Activated CD8-positive, alpha-beta T cell treated with anti-CD3 and anti-CD28 coated beads for 36 hours (primary cell): ENCODE data around the gene S100A8. TPM values are rescaled to one million over a fixed set of nuclear protein-coding genes. Genes with fewer than 3 reads are reported as not detected.

Experiments
- ATAC-seq: fragments of 200-7000 bp; cut with Tn5 transposase; one replicate; pipeline ENCODE4 v1.10.0; 2021; ENCODE audit warnings: mild to moderate bottlenecking, moderate library complexity
- CTCF ChIA-PET: fragments of 350-600 bp; sonication (Branson Sonifier 250); formaldehyde crosslinking; loops from one replicate; lab custom pipeline; 2021; ENCODE audit warnings: antibody characterized with exemption; lab: Charles Lee
- POLR2A ChIA-PET: fragments of 350-600 bp; sonication (Branson Sonifier 250); formaldehyde crosslinking; loops from one replicate; lab custom pipeline; 2021; ENCODE audit warnings: antibody characterized with exemption; lab: Charles Lee
- DNase-seq: peaks from one replicate; pipeline ENCODE4 v3.0.0-alpha.2; 2020
- H3K27ac Mint-ChIP-seq: one replicate; pipeline ENCODE4 v1.8.0; 2021; ENCODE audit warnings: mild to moderate bottlenecking, mixed read lengths
- H3K27me3 Mint-ChIP-seq: one replicate; pipeline ENCODE4 v1.8.0; 2021; ENCODE audit warnings: mixed read lengths
- H3K36me3 Mint-ChIP-seq: one replicate; pipeline ENCODE4 v1.8.0; 2021; ENCODE audit warnings: low read depth, mixed read lengths
- H3K4me1 Mint-ChIP-seq: one replicate; pipeline ENCODE4 v1.8.0; 2021; ENCODE audit warnings: low read depth, mixed read lengths
- H3K4me3 Mint-ChIP-seq: one replicate; pipeline ENCODE4 v1.8.0; 2021; ENCODE audit warnings: mild to moderate bottlenecking, moderate library complexity, mixed read lengths
- H3K9me3 Mint-ChIP-seq: one replicate; pipeline ENCODE4 v1.8.0; 2021; ENCODE audit warnings: mixed read lengths
- CTCF ChIP-seq: fragments of 200-600 bp; IDR thresholded peaks from one replicate; pipeline ENCODE4 v1.8.0; 2022; ENCODE audit warnings: antibody characterized with exemption, mild to moderate bottlenecking
- intact Hi-C: fragments of 100-400 bp; cut with micrococcal nuclease; formaldehyde crosslinking; loops from one replicate; pipeline ENCODE4 v1.10.0; 2022
- total RNA-seq, 2 experiments: library from RNA; stranded (reverse); gene quantifications; one replicate each; pipeline ENCODE4 v1.2.3, GENCODE V29; 2021

Gene S100A8
- not detected for total RNA-seq

- Mint-ChIP-seq H3K9me3 (no peaks in the 10 kb centered on the region), H3K27me3 (peaks cover 6% of the 10 kb centered on the region), H3K36me3 (no peaks in the 10 kb centered on the region), H3K4me1 (no peaks in the 10 kb centered on the region), H3K27ac (no peak within 1 kb of the TSS), H3K4me3 (no peak within 1 kb of the TSS)
- intact Hi-C loops = no loop called here
- ChIA-PET CTCF (interaction anchor here (1.5 to 1.9 kb wide), 2 partner anchors 35 to 38 kb away, joined by 3 to 4 read pairs; no protein-coding TSS in a partner anchor), POLR2A (no interaction called here)
- no peak for DNase-seq
- no peak for TF ChIP-seq CTCF
- no peak for ATAC-seq
Measured at GRCh38 chr1:153390938-153391710, at the start of gene S100A8. S100A8 (minus strand) TSS chr1:153391073; CDS start chr1:153390535, 538 bp downstream.

- no peaks in the 10 kb centered on the region for H3K9me3 Mint-ChIP-seq
- intact Hi-C loops = no loop called here
- no peaks in the 10 kb centered on the region for H3K36me3 Mint-ChIP-seq
- POLR2A ChIA-PET = no interaction called here
- CTCF ChIA-PET = interaction anchor here (0.9 kb wide), 1 partner anchor 27 kb away, joined by 3 read pairs; no protein-coding TSS in a partner anchor
- no peak for TF ChIP-seq CTCF
- H3K4me3 Mint-ChIP-seq = no peak overlapping the region
- H3K27ac Mint-ChIP-seq = no peak overlapping the region
- H3K4me1 Mint-ChIP-seq = no peaks in the 10 kb centered on the region
- no peak for DNase-seq
- H3K27me3 Mint-ChIP-seq = peaks cover 16% of the 10 kb centered on the region
- ATAC-seq = no peak
Measured at GRCh38 chr1:153439273-153439672, 48.4 kb upstream of the S100A8 start.

- intact Hi-C loops = no loop called here
- DNase-seq (no peak), ATAC-seq (no peak)
- no peaks in the 10 kb centered on the region for H3K9me3 Mint-ChIP-seq
- no peaks in the 10 kb centered on the region for H3K36me3 Mint-ChIP-seq
- TF ChIP-seq CTCF = no peak
- CTCF ChIA-PET = interaction anchor here (0.9 kb wide), 1 partner anchor 28 kb away, joined by 3 read pairs; no protein-coding TSS in a partner anchor
- H3K27me3 Mint-ChIP-seq = peaks cover 12% of the 10 kb centered on the region
- no peaks in the 10 kb centered on the region for H3K4me1 Mint-ChIP-seq
- no peak overlapping the region for H3K27ac Mint-ChIP-seq
- POLR2A ChIA-PET = no interaction called here
- no peak overlapping the region for H3K4me3 Mint-ChIP-seq
Measured at GRCh38 chr1:153438599-153438998, 47.7 kb upstream of the S100A8 start.

GRCh38 chr1:153437236-153437635 is 46.4 kb upstream of the S100A8 start:
- Mint-ChIP-seq H3K36me3 (no peaks in the 10 kb centered on the region), H3K9me3 (no peaks in the 10 kb centered on the region), H3K27ac (no peak overlapping the region), H3K4me3 (no peak overlapping the region), H3K4me1 (no peaks in the 10 kb centered on the region), H3K27me3 (peaks cover 11% of the 10 kb centered on the region)
- intact Hi-C loops = no loop called here
- no peak for DNase-seq
- ChIA-PET POLR2A (no interaction called here), CTCF (no interaction called here)
- TF ChIP-seq CTCF = no peak
- ATAC-seq = no peak

- TF ChIP-seq CTCF = no peak
- Mint-ChIP-seq H3K9me3 (no peaks in the 10 kb centered on the region), H3K27ac (no peak overlapping the region), H3K36me3 (no peaks in the 10 kb centered on the region), H3K4me1 (no peaks in the 10 kb centered on the region), H3K4me3 (no peak overlapping the region), H3K27me3 (peaks cover 11% of the 10 kb centered on the region)
- intact Hi-C loops = no loop called here
- no peak for DNase-seq
- CTCF ChIA-PET = no interaction called here
- no peak for ATAC-seq
- POLR2A ChIA-PET = no interaction called here
Measured at GRCh38 chr1:153434746-153435455, 44.0 kb upstream of the S100A8 start.
